AG04450 (cell line): ENCODE data around the gene GPR6. TPM values are rescaled to one million over a fixed set of nuclear protein-coding genes. Genes with fewer than 3 reads are reported as not detected.

Source experiments
- CTCF ChIA-PET: fragments of 300-600, 350-600 bp; formaldehyde crosslinking; extraction: SDS; loops from one replicate; lab custom pipeline; 2022; ENCODE audit warnings: antibody characterized with exemption, inconsistent platforms; lab: Charles Lee
- POLR2A ChIA-PET: fragments of 350-600 bp; formaldehyde crosslinking; extraction: SDS; loops from one replicate; lab custom pipeline; 2021; ENCODE audit warnings: antibody characterized with exemption, inconsistent platforms; lab: Yijun Ruan, JAX
- DNase-seq: peaks from one replicate; pipeline ENCODE4 v3.0.0-alpha.2; 2011; ENCODE audit warnings: low read depth, low spot score
- H3K27ac ChIP-seq: one replicate; pipeline ENCODE4 v1.5.1; 2012; ENCODE audit warnings: low read depth, low read length, control low read depth
- H3K27me3 ChIP-seq: one replicate; pipeline ENCODE4 v1.6.0; 2012; ENCODE audit warnings: low read length; ENCODE audit not compliant: control insufficient read depth, insufficient read depth
- H3K4me3 ChIP-seq: 2 replicates; pipeline ENCODE4 v1.5.1; 2011; ENCODE audit warnings: mild to moderate bottlenecking, low read depth, low read length, control low read depth
- H3K9me3 ChIP-seq: 2 replicates; pipeline ENCODE4 v1.5.1; 2012; ENCODE audit warnings: low read length; ENCODE audit not compliant: control insufficient read depth, insufficient read depth
- polyA plus RNA-seq: library from polyadenylated mRNA; depleted of rRNA; stranded (reverse); fragments of >200 nt; gene quantifications from 2 replicates; pipeline ENCODE4 v1.2.3, GENCODE V29; 2011
- TF ChIP-seq, protein P1 (sequence below): IDR thresholded peaks from 2 replicates; pipeline ENCODE4 v1.5.1; 2011; ENCODE audit warnings: low read depth, low read length, control low read depth, inconsistent platforms

The GPR6 gene
- polyA plus RNA-seq, 1 experiment = not detected

DNA sequence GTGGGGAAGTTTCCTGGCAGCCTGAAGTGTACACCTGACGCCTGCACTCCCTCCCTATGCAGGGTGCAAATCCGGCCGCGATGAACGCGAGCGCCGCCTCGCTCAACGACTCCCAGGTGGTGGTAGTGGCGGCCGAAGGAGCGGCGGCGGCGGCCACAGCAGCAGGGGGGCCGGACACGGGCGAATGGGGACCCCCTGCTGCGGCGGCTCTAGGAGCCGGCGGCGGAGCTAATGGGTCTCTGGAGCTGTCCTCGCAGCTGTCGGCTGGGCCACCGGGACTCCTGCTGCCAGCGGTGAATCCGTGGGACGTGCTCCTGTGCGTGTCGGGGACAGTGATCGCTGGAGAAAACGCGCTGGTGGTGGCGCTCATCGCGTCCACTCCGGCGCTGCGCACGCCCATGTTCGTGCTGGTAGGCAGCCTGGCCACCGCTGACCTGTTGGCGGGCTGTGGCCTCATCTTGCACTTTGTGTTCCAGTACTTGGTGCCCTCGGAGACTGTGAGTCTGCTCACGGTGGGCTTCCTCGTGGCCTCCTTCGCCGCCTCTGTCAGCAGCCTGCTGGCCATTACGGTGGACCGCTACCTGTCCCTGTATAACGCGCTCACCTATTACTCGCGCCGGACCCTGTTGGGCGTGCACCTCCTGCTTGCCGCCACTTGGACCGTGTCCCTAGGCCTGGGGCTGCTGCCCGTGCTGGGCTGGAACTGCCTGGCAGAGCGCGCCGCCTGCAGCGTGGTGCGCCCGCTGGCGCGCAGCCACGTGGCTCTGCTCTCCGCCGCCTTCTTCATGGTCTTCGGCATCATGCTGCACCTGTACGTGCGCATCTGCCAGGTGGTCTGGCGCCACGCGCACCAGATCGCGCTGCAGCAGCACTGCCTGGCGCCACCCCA is 1.2 kb downstream of the GPR6 start:
- ChIA-PET POLR2A (no interaction called here), CTCF (no interaction called here)
- no peak overlapping the region for H3K4me3 ChIP-seq
- H3K27me3 ChIP-seq = peaks cover 6% of the 10 kb centered on the region
- DNase-seq = no peak
- no peaks in the 10 kb centered on the region; the same call in 1 of the 2 replicates for H3K9me3 ChIP-seq
- TF ChIP-seq, protein P1, sequence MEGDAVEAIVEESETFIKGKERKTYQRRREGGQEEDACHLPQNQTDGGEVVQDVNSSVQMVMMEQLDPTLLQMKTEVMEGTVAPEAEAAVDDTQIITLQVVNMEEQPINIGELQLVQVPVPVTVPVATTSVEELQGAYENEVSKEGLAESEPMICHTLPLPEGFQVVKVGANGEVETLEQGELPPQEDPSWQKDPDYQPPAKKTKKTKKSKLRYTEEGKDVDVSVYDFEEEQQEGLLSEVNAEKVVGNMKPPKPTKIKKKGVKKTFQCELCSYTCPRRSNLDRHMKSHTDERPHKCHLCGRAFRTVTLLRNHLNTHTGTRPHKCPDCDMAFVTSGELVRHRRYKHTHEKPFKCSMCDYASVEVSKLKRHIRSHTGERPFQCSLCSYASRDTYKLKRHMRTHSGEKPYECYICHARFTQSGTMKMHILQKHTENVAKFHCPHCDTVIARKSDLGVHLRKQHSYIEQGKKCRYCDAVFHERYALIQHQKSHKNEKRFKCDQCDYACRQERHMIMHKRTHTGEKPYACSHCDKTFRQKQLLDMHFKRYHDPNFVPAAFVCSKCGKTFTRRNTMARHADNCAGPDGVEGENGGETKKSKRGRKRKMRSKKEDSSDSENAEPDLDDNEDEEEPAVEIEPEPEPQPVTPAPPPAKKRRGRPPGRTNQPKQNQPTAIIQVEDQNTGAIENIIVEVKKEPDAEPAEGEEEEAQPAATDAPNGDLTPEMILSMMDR = no peak
- no peak overlapping the region for H3K27ac ChIP-seq

DNA sequence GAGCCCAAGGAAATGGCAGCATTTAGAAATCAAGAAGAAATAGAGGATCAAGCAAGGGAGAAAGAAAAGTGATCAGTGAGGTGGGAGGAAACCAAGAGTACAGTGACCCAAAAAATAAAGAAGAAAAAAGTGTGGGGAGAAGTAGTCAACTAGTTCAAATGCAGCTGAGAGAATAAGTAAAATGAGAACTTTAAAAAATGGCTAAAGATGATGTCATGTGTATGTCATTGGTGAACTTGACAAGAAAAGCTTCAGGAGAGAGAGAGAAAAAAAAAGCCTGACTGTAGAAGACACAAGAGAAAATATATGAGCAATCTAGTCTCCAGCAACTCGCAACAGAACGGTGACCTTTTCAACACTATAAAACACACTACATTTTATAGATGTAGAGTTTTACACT is 6.3 kb downstream of the GPR6 start:
- POLR2A ChIA-PET = no interaction called here
- Histone ChIP-seq H3K27ac (no peak overlapping the region), H3K27me3 (peaks cover 6% of the 10 kb centered on the region), H3K9me3 (no peaks in the 10 kb centered on the region; the same call in 1 of the 2 replicates), H3K4me3 (no peak overlapping the region)
- no peak for DNase-seq
- TF ChIP-seq, protein P1 = no peak
- CTCF ChIA-PET = no interaction called here

DNA sequence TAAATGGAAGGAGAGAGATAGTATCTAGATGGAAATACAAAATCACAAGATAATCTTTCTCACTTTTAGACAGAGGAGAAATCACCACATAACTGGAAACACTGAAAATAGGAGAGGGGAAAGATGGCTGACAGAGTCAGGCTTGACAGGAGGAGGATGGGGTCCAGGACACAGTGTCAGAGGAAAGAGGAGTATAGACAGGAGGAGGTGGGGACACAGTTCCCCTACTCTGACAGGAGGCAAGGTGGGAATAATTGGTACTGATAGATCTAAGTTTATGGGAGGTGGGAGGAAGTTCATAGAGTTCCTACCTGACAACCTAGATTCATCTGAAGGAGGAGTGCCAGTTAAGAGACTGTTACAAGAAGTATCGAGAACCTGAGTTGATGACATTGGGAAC is 9.1 kb downstream of the GPR6 start:
- Histone ChIP-seq H3K27me3 (peaks cover 2% of the 10 kb centered on the region), H3K9me3 (no peaks in the 10 kb centered on the region), H3K27ac (no peak overlapping the region), H3K4me3 (no peak overlapping the region)
- no peak for DNase-seq
- TF ChIP-seq, protein P1 = no peak
- POLR2A ChIA-PET = no interaction called here
- CTCF ChIA-PET = no interaction called here

DNA sequence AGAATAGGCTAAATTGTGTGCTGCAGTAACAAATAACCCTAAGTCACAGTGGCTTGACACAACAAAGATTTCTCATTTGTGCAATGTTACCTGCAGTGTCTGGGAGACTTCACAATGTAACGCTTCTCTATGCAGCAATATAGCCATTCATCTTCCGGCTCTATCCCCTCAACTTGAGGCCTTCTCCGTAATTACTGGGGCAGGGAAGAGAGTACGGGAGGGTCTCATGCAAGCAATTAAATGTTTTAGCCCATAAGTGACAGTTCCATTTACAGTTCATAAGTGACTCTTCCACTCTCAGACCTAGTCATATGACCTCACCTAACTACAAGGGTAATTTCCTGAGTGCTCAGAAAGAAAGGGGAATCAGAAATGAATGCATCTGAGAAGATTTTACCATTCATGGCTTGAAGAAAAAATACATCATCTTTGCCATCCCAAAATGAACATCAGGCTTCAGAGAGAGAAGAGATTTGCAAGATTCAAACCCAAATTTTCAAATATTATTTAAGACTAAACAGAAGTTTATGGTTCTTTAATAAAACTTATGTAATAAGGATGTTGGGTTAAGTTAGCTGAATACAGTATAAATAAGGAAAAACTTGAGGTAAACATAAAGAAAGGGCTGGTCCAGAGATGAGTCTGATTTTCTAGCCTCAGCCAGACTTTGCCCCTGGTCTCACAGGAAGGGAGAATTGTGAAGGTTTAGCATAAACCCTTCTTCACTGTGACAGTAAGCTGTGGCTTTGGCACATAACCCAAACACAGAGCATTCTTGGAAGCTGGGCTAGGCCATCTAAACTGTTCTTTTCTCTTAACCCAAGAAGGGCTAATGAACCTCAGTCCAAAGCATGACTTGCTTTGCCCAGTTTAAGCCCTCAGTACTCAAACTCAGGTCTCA is 13.3 kb downstream of the GPR6 start:
- TF ChIP-seq, protein P1 = no peak
- CTCF ChIA-PET = no interaction called here
- POLR2A ChIA-PET = no interaction called here
- no peak for DNase-seq
- Histone ChIP-seq H3K27me3 (peaks cover 2% of the 10 kb centered on the region), H3K27ac (no peak overlapping the region), H3K4me3 (no peak overlapping the region), H3K9me3 (no peaks in the 10 kb centered on the region)
